GM21528 (cell line): ENCODE measurements around the gene SPRYD4.
A peak's percentile ranks its signal among the peaks of the same experiment; 100 is the strongest.
"Not testable (repeated sequence)": the region's sequence is repeated elsewhere in the genome, so short reads cannot be mapped to it uniquely, and the experiment has no call there.

ENCODE experiments used
- ATAC-seq: cut with Tn5 transposase; IDR thresholded peaks from one replicate; pipeline ENCODE4 v1.9.1; 2021; ENCODE audit warnings: mild to moderate bottlenecking, moderate library complexity; ENCODE audit not compliant: unreplicated experiment, low FRiP score

Gene SPRYD4

GRCh38 chr12:56476143-56476542 lies 7.8 kb downstream of the SPRYD4 start:
- no peak for ATAC-seq

GRCh38 chr12:56476972-56477432 lies 8.6 kb downstream of the SPRYD4 start:
- no peak for ATAC-seq

- no peak for ATAC-seq
Observed at GRCh38 chr12:56477521-56478225, 9.3 kb downstream of the SPRYD4 start.

- no peak for ATAC-seq
Observed at GRCh38 chr12:56479625-56480024, 11.2 kb downstream of the SPRYD4 start.

- ATAC-seq, result no peak
Observed at GRCh38 chr12:56484566-56484965, 16.2 kb downstream of the SPRYD4 start.

- no peak for ATAC-seq
Observed at GRCh38 chr12:56486694-56487093, 18.3 kb downstream of the SPRYD4 start.

- peak; percentile 45 for ATAC-seq
Observed at GRCh38 chr12:56487448-56488040, 19.2 kb downstream of the SPRYD4 start.

GRCh38 chr12:56488041-56488955 lies 19.9 kb downstream of the SPRYD4 start, which contains the start of gene GLS2:
GLS2 (minus strand) TSS chr12:56488161; CDS start chr12:56488118, 43 bp downstream.
- ATAC-seq, result peak; percentile 94

- no peak for ATAC-seq
Observed at GRCh38 chr12:56490360-56490759, 22.0 kb downstream of the SPRYD4 start.

- not testable (repeated sequence) for ATAC-seq
Observed at GRCh38 chr12:56493409-56494105, 25.2 kb downstream of the SPRYD4 start.

- ATAC-seq, result not testable (repeated sequence)
Observed at GRCh38 chr12:56494106-56494415, 25.7 kb downstream of the SPRYD4 start.

GRCh38 chr12:56494481-56494880 lies 26.1 kb downstream of the SPRYD4 start:
- not testable (repeated sequence) for ATAC-seq

- not testable (repeated sequence) for ATAC-seq
Observed at GRCh38 chr12:56496704-56497103, 28.3 kb downstream of the SPRYD4 start.

- ATAC-seq, result not testable (repeated sequence)
Observed at GRCh38 chr12:56498126-56498902, 29.9 kb downstream of the SPRYD4 start.

GRCh38 chr12:56499452-56499851 lies 31.1 kb downstream of the SPRYD4 start:
- not testable (repeated sequence) for ATAC-seq

- ATAC-seq, result not testable (repeated sequence)
Observed at GRCh38 chr12:56499879-56500278, 31.5 kb downstream of the SPRYD4 start.

- no peak for ATAC-seq
Observed at GRCh38 chr12:56510786-56511185, 42.4 kb downstream of the SPRYD4 start.

- not testable (repeated sequence) for ATAC-seq
Observed at GRCh38 chr12:56514014-56514318, 45.6 kb downstream of the SPRYD4 start.

- no peak for ATAC-seq
Observed at GRCh38 chr12:56517854-56518253, 49.5 kb downstream of the SPRYD4 start.

- no peak for ATAC-seq
Observed at GRCh38 chr12:56518570-56518969, 50.2 kb downstream of the SPRYD4 start.
